Measurements from ENCODE around the gene HNRNPM.
A peak's percentile ranks its signal among the peaks of the same experiment; 100 is the strongest.

Gene HNRNPM

DNA sequence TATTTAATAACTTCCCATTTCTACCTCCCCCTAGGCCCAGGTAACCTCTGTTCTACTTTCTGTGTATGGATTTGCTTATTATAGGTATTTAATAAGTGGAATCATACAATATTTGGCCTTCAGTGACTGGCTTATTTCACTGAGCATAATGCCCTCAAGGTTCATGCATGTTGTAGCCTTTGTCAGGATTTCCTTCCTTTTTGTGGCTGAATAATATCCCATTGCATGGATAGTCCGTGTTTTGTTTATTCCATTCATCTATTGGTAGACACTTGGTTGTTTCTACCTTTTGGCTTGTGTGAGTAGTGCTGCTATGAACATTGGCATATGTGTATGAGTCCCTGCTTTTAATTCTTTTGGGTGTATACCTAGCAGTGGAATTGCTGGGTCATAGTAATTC lies 9.4 kb downstream of the HNRNPM start:
- no peak for DNase-seq (ENCODE audit: low read depth in 2 of 2)
- no peak overlapping the region for H3K4me3 ChIP-seq (replicated peaks in 1 of 2; ENCODE audit: low read depth in 2 of 2, low read length in 2 of 2)
- TF ChIP-seq, protein P1, sequence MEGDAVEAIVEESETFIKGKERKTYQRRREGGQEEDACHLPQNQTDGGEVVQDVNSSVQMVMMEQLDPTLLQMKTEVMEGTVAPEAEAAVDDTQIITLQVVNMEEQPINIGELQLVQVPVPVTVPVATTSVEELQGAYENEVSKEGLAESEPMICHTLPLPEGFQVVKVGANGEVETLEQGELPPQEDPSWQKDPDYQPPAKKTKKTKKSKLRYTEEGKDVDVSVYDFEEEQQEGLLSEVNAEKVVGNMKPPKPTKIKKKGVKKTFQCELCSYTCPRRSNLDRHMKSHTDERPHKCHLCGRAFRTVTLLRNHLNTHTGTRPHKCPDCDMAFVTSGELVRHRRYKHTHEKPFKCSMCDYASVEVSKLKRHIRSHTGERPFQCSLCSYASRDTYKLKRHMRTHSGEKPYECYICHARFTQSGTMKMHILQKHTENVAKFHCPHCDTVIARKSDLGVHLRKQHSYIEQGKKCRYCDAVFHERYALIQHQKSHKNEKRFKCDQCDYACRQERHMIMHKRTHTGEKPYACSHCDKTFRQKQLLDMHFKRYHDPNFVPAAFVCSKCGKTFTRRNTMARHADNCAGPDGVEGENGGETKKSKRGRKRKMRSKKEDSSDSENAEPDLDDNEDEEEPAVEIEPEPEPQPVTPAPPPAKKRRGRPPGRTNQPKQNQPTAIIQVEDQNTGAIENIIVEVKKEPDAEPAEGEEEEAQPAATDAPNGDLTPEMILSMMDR (IDR thresholded peaks at IDR 0.05; ENCODE audit: low read depth, low read length): no peak

DNA sequence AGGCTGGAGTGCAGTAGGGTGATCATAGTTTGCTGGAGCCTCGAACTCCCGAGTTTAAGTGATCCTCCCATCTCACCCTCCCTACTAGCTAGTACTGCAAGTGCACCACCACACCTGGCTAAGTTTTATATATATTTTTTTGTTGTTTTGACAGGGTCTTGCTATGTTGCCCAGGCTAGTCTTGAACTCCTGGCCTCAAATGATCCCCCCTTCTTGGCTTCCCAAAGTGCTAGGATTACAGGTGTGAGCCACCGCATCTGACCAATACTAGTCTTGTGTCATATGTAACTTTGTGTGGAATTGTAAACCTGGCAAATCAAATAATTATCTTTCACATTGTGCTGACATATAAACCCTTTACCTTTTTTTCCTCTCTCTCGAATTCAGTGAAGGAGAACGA lies 10.2 kb downstream of the HNRNPM start:
- no peak for DNase-seq (ENCODE audit: low read depth in 2 of 2)

DNA sequence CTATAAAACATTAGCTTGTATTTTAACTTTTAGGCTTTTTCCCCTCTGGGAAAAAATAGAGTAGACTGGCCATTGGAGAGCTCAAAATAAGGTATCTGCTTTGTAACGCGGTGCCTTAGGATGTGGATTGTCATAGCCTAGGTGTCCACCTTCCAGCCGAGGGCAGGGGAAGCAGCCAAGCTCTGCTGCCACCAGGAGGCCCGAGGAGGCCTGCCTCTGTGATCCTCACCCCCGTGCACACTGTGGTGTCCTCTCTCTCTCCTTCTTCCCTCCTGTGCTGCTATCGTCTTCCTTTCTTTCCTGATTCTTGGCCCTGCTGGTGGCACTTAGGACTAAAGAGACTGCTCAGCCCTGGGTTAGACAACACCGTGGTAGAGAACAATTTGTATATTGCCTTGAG lies 11.3 kb downstream of the HNRNPM start:
- TF ChIP-seq, protein P1 (IDR thresholded peaks at IDR 0.05; ENCODE audit: low read depth, low read length): peak; percentile 33
- no peak overlapping the region for H3K4me3 ChIP-seq (replicated peaks in 1 of 2; ENCODE audit: low read depth in 2 of 2, low read length in 2 of 2)
- no peak for DNase-seq (ENCODE audit: low read depth in 2 of 2)

More for the DNA sequence above, 10.2 kb downstream of the HNRNPM start:
- TF ChIP-seq, protein P1 (IDR thresholded peaks at IDR 0.05; ENCODE audit: low read depth, low read length): no peak
- H3K4me3 ChIP-seq (replicated peaks in 1 of 2; ENCODE audit: low read depth in 2 of 2, low read length in 2 of 2): no peak overlapping the region

DNA sequence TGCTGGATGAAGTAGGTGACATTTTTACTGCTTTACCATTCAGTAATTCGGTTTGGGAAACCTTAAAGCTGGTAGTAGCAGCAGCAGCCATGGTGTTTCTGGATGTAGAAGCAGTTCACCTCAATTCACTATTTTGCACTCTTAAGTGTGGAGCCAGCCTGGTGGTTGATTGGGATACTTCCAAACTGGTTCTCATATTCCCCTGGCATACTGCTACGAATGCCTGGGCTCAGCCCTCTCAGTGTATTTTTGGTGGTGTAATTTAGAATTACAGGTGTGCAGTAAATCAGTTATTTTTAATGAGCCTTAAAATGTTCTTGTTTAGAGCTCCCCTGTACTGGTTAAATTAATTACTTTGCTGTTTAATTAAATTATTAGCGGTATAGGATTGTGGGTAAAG lies 12.4 kb downstream of the HNRNPM start:
- TF ChIP-seq, protein P1 (IDR thresholded peaks at IDR 0.05; ENCODE audit: low read depth, low read length): no peak

DNA sequence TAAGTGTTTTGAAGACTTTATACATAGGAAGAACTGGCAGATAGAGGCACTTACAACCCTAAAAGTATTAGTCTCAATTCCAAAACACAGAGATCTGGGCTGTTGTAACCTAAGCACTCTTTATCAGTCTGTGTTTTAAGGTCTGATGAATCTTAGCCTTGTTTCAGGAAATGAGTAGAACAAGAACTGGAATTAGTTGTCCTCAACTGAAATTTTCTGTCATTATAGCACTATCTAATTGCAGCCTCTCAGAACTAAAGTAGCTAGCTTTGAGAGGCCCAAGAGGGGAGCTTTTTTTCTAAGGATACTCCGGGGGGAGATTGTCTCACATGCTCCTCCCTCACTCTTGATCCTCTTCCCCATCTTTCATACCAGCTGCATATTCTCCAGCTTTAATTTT lies 13.1 kb downstream of the HNRNPM start:
- TF ChIP-seq, protein P1 (IDR thresholded peaks at IDR 0.05; ENCODE audit: low read depth, low read length): no peak

More for the DNA sequence above, 12.4 kb downstream of the HNRNPM start:
- DNase-seq (ENCODE audit: low read depth in 2 of 2): no peak
- no peak overlapping the region for H3K4me3 ChIP-seq (replicated peaks in 1 of 2; ENCODE audit: low read depth in 2 of 2, low read length in 2 of 2)

DNA sequence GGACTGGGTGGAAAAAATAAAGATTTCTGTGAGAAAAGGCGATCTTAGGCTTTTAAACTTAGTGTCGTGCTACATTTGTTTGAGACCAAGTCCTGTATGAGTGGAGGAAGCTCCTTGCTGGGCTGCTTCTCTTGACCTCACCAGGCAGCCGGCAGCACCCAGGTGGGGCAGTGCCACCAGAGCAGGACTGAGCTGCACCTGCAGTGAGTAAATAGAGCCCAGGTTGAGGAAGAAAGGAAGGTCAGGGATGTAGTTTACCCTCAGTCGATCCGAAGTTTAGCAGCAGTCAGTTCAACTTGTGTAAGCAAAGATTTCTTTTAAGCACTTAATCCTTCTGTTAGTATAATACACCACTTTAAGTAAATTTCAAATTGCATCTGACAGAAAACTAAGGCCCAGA lies 13.6 kb downstream of the HNRNPM start:
- TF ChIP-seq, protein P1 (IDR thresholded peaks at IDR 0.05; ENCODE audit: low read depth, low read length): no peak
- no peak overlapping the region for H3K4me3 ChIP-seq (replicated peaks in 1 of 2; ENCODE audit: low read depth in 2 of 2, low read length in 2 of 2)
- DNase-seq (ENCODE audit: low read depth in 2 of 2): no peak

More for the DNA sequence above, 13.1 kb downstream of the HNRNPM start:
- DNase-seq (ENCODE audit: low read depth in 2 of 2): no peak
- no peak overlapping the region for H3K4me3 ChIP-seq (replicated peaks in 1 of 2; ENCODE audit: low read depth in 2 of 2, low read length in 2 of 2)

DNA sequence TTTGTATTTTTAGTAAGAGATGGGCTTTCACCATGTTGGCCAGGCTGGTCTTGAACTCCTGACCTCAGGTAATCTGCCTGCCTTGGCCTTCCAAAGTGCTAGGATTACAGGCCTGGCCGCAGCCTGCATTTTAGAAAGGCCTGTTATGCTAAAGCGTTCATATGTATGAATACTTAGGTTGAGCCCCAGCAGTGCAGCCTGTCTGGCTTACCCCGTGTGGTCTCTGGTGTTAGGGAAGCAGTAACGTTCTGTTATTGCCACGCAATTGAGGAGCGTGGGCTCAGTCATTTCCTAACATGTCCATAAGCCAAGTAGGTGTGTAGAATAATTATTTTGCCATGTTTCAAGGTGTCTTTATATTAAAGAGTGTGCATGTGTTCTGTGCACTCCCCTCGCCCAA lies 14.3 kb downstream of the HNRNPM start:
- TF ChIP-seq, protein P1 (IDR thresholded peaks at IDR 0.05; ENCODE audit: low read depth, low read length): no peak
- no peak overlapping the region for H3K4me3 ChIP-seq (replicated peaks in 1 of 2; ENCODE audit: low read depth in 2 of 2, low read length in 2 of 2)
- DNase-seq (ENCODE audit: low read depth in 2 of 2): no peak
